Transverse colon (tissue), 3 donors: ENCODE results near the gene IL1RAPL1.

Experiments
- EP300 ChIP-seq: sonication (generic); formaldehyde crosslinking; IDR thresholded peaks from one replicate; pipeline ENCODE4 v1.6.1; 2017; ENCODE audit warnings: antibody characterized with exemption, low read depth
- POLR2A ChIP-seq: fragments of 450-650 bp; IDR thresholded peaks from one replicate; pipeline ENCODE4 v1.6.1; 2016; ENCODE audit warnings: antibody characterized with exemption, mild to moderate bottlenecking, moderate library complexity
- TF ChIP-seq, protein P1 (sequence below), 5 experiments: fragments of 200-600 bp in 3 of 5; fragments of 450-650 bp in 2 of 5; sonication (generic) in 3 of 5; IDR thresholded peaks; 1 replicate in 2 of 5; 2 replicates in 3 of 5; pipeline ENCODE4 v1.5.1; 2016 to 2017; ENCODE audit warnings: antibody characterized with exemption in 5 of 5, inconsistent platforms in 3 of 5, mild to moderate bottlenecking in 2 of 5, moderate library complexity in 1 of 5

DNA sequence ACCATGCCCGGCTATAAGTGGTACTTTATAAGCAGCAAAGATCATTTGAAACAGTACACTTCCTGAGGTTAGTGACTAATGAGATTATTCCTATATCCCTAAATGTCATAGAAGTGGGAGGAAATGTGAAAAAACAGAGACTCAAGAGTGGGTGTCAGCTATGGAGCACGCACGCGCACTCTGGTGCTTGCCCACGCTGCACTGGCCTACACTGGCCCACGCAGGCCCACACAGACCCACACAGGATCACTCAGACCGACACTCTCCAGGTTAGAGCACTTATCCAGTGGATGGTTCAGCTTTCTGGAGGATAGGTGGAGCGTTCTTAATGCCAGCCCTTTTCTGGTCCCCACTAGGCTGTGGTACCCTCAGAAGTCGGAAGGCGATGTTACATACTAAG, 78.5 kb downstream of the IL1RAPL1 start:
- TF ChIP-seq, protein P1, sequence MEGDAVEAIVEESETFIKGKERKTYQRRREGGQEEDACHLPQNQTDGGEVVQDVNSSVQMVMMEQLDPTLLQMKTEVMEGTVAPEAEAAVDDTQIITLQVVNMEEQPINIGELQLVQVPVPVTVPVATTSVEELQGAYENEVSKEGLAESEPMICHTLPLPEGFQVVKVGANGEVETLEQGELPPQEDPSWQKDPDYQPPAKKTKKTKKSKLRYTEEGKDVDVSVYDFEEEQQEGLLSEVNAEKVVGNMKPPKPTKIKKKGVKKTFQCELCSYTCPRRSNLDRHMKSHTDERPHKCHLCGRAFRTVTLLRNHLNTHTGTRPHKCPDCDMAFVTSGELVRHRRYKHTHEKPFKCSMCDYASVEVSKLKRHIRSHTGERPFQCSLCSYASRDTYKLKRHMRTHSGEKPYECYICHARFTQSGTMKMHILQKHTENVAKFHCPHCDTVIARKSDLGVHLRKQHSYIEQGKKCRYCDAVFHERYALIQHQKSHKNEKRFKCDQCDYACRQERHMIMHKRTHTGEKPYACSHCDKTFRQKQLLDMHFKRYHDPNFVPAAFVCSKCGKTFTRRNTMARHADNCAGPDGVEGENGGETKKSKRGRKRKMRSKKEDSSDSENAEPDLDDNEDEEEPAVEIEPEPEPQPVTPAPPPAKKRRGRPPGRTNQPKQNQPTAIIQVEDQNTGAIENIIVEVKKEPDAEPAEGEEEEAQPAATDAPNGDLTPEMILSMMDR (IDR thresholded peaks at IDR 0.05) = no peak
- TF ChIP-seq POLR2A = no peak
- TF ChIP-seq EP300 = no peak
